ENCODE measurements around the gene PARM1.

The PARM1 gene

DNA sequence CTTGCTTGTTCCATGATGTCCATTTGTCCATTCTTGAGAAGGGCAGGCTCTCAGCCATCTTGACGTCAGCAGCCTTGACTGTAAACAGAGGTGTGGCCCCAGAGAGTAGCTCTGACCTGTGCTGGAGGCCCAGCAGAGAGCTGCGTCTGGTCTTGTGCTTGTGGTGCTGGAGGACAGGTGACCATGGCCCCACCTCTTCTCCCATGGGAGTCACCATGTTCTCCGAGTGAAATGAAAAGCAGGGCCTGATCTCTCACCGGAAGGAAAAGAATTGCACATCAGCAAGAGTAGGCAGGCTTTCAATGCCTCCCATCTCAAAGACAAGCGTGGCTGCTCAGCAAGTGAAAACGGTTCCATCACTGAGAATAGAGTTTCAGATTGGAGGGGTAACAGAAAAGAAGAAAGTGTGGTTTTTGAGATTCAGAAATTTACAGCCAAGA lies 11.5 kb downstream of the PARM1 start:
- Histone ChIP-seq H3K9me3 (ENCODE audit: insufficient read depth, low read length) (no peaks in the 10 kb centered on the region), H3K9ac (ENCODE audit: low read length) (no peak overlapping the region), H3K79me2 (ENCODE audit: low read length) (peaks cover 100% of the 10 kb centered on the region), H3K4me1 (ENCODE audit: low read length) (peaks cover 60% of the 10 kb centered on the region), H3K27ac (ENCODE audit: low read length) (peak overlapping the region; percentile 25), H2AFZ (ENCODE audit: low read depth, low read length) (no peak overlapping the region), H4K20me1 (ENCODE audit: insufficient read depth, low read length) (peaks cover 97% of the 10 kb centered on the region), H3K4me2 (ENCODE audit: low read length) (peak overlapping the region; percentile 54), H3K4me3 (ENCODE audit: low read length) (peak overlapping the region; percentile 5; the same call in 1 of the 2 replicates), H3K36me3 (replicated peaks; ENCODE audit: low read depth, low read length) (peaks cover 79% of the 10 kb centered on the region), H3K27me3 (ENCODE audit: low read depth, low read length) (no peaks in the 10 kb centered on the region)
- TF ChIP-seq EZH2phosphoT487 (IDR thresholded peaks at IDR 0.05; ENCODE audit: low read depth) = no peak
- TF ChIP-seq, protein P1, sequence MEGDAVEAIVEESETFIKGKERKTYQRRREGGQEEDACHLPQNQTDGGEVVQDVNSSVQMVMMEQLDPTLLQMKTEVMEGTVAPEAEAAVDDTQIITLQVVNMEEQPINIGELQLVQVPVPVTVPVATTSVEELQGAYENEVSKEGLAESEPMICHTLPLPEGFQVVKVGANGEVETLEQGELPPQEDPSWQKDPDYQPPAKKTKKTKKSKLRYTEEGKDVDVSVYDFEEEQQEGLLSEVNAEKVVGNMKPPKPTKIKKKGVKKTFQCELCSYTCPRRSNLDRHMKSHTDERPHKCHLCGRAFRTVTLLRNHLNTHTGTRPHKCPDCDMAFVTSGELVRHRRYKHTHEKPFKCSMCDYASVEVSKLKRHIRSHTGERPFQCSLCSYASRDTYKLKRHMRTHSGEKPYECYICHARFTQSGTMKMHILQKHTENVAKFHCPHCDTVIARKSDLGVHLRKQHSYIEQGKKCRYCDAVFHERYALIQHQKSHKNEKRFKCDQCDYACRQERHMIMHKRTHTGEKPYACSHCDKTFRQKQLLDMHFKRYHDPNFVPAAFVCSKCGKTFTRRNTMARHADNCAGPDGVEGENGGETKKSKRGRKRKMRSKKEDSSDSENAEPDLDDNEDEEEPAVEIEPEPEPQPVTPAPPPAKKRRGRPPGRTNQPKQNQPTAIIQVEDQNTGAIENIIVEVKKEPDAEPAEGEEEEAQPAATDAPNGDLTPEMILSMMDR (IDR thresholded peaks at IDR 0.05; ENCODE audit: low read depth, low read length) = no peak

GRCh38 chr4:74946196-74946595 lies 13.3 kb downstream of the PARM1 start:
- Histone ChIP-seq H3K4me2 (ENCODE audit: low read length) (no peak overlapping the region), H3K4me1 (ENCODE audit: low read length) (peaks cover 45% of the 10 kb centered on the region), H3K27me3 (ENCODE audit: low read depth, low read length) (no peaks in the 10 kb centered on the region), H3K9me3 (ENCODE audit: insufficient read depth, low read length) (no peaks in the 10 kb centered on the region), H4K20me1 (ENCODE audit: insufficient read depth, low read length) (peaks cover 97% of the 10 kb centered on the region), H3K79me2 (ENCODE audit: low read length) (peaks cover 100% of the 10 kb centered on the region), H3K27ac (ENCODE audit: low read length) (no peak overlapping the region), H3K4me3 (ENCODE audit: low read length) (no peak overlapping the region), H3K36me3 (replicated peaks; ENCODE audit: low read depth, low read length) (peaks cover 77% of the 10 kb centered on the region), H3K9ac (ENCODE audit: low read length) (no peak overlapping the region), H2AFZ (ENCODE audit: low read depth, low read length) (no peak overlapping the region)
- TF ChIP-seq, protein P1 (IDR thresholded peaks at IDR 0.05; ENCODE audit: low read depth, low read length) = no peak
- no peak for TF ChIP-seq EZH2phosphoT487 (IDR thresholded peaks at IDR 0.05; ENCODE audit: low read depth)

DNA sequence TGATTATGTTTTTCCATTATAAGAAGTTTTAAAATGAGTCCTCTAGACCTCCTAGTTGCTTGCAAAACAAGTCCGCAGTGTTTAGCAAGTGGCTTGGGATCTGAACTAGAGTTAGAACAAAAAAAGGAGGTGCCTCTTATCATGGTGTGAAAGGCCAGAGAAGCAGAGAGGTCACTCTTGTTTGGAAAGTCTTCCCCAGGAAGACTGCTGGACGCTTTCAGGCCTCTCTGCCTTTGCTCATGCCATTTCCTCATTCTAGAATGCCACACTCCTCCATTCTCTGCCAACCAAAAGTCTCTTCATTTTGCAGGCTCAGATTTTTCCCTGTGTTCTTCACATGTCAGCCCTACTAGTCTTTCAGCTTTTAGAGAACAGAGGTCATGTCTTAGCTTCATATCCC lies 14.9 kb downstream of the PARM1 start:
- no peak overlapping the region for H3K4me3 ChIP-seq (ENCODE audit: low read length)
- no peak overlapping the region for H3K9ac ChIP-seq (ENCODE audit: low read length)
- H3K27me3 ChIP-seq (ENCODE audit: low read depth, low read length) = no peaks in the 10 kb centered on the region
- peaks cover 100% of the 10 kb centered on the region for H3K79me2 ChIP-seq (ENCODE audit: low read length)
- H3K27ac ChIP-seq (ENCODE audit: low read length) = no peak overlapping the region
- no peak overlapping the region for H2AFZ ChIP-seq (ENCODE audit: low read depth, low read length)
- H4K20me1 ChIP-seq (ENCODE audit: insufficient read depth, low read length) = peaks cover 95% of the 10 kb centered on the region
- H3K4me2 ChIP-seq (ENCODE audit: low read length) = no peak overlapping the region
- peaks cover 64% of the 10 kb centered on the region for H3K36me3 ChIP-seq (replicated peaks; ENCODE audit: low read depth, low read length)
- no peaks in the 10 kb centered on the region for H3K9me3 ChIP-seq (ENCODE audit: insufficient read depth, low read length)
- TF ChIP-seq, protein P1 (IDR thresholded peaks at IDR 0.05; ENCODE audit: low read depth, low read length) = no peak
- TF ChIP-seq EZH2phosphoT487 (IDR thresholded peaks at IDR 0.05; ENCODE audit: low read depth) = no peak
- H3K4me1 ChIP-seq (ENCODE audit: low read length) = peaks cover 33% of the 10 kb centered on the region

GRCh38 chr4:74948236-74948635 lies 15.3 kb downstream of the PARM1 start:
- Histone ChIP-seq H2AFZ (ENCODE audit: low read depth, low read length) (no peak overlapping the region), H3K27ac (ENCODE audit: low read length) (no peak overlapping the region), H3K4me3 (ENCODE audit: low read length) (no peak overlapping the region), H3K4me2 (ENCODE audit: low read length) (no peak overlapping the region), H4K20me1 (ENCODE audit: insufficient read depth, low read length) (peaks cover 95% of the 10 kb centered on the region), H3K27me3 (ENCODE audit: low read depth, low read length) (no peaks in the 10 kb centered on the region), H3K9ac (ENCODE audit: low read length) (no peak overlapping the region), H3K4me1 (ENCODE audit: low read length) (peaks cover 33% of the 10 kb centered on the region), H3K79me2 (ENCODE audit: low read length) (peaks cover 100% of the 10 kb centered on the region), H3K9me3 (ENCODE audit: insufficient read depth, low read length) (no peaks in the 10 kb centered on the region), H3K36me3 (replicated peaks; ENCODE audit: low read depth, low read length) (peaks cover 64% of the 10 kb centered on the region)
- TF ChIP-seq EZH2phosphoT487 (IDR thresholded peaks at IDR 0.05; ENCODE audit: low read depth) = no peak
- TF ChIP-seq, protein P1 (IDR thresholded peaks at IDR 0.05; ENCODE audit: low read depth, low read length) = no peak

Data from OCI-LY3 (cell line).